Activated naive CD4-positive, alpha-beta T cell treated with anti-CD3 and anti-CD28 coated beads, Interleukin-2, amount 50 U/mL, for 16 hours (primary cell): ENCODE data around the gene PRPF19.

Source experiments
- DNase-seq: peaks from one replicate; pipeline ENCODE4 v3.0.0-alpha.2; 2020

Gene PRPF19

DNA sequence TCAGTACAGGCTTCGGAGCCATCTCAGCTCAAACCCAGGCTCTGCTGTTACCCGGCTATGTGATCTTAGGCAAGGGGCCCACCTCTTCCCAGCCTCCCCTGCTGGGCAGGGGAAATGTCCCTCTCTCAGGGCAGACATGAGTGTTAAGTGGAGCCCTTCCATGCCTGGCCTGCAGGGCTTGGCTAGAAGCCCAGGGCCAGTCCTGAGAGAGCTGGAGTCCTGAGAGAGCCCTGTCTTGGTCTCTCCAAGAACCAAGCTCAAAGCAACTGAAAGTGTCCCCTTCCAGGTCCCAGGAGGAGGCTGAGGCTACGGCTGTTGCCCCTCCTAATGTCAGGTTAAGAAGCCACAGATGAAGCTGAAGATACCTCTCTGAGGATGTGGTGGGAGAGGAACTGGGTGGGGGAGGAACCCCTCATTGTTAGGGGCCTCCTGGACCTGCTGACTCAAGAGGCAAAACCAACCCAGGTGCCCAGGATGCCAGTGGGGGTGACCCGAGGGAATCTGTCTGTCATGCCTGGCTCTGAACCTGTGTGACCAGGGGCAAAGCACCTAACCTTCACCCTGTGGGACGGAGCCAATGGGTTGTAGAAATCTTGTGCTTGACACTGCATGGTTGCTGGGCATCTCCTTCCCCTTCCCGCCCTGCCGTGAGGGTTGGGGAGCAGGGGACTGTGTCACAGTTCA lies 34.9 kb downstream of the PRPF19 start:
- DNase-seq: no peak

DNA sequence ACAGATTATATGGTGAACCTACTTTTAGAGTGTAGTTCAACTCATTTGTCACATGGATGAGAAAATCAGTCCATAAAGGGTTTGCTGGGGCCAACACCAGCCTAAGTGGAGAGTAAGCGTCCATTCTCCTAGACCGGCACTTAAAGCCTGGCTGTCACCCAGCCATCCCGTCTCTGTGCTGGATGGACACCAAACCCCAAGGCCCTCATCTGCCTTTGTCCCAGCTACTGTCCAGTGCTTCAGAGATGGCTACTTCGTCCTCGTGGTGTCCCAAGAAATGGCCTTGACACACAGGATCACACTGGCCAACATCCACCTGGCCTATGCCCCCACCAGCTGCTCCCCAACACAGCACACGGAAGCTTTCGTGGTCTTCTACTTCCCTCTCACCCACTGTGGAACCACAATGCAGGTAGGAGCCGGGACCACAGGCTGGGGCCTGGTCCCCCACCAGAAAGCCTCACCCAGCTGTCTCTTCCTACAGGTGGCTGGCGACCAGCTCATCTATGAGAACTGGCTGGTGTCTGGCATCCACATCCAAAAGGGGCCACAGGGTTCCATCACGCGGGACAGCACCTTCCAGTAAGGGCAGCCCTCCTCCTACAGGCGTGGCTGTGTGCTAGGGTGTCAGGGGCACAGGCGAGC lies 35.5 kb downstream of the PRPF19 start:
- DNase-seq: no peak

DNA sequence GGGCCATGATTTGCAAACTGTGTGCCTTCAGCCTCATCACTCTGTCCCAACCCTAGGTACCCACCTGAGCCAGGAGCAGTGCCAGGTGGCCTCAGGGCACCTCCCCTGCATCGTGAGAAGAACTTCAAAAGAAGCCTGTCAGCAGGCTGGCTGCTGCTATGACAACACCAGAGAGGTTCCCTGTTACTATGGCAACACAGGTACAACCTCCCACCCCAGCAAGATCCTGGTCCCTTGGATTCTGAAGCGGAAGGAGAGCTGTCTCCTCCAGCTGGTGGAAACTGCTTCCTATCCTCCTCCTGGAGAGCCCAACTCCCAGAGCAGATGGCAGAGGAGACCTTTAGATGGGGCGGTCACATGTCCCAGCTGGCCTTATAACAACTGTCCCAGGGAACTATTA lies 36.1 kb downstream of the PRPF19 start:
- no peak for DNase-seq

DNA sequence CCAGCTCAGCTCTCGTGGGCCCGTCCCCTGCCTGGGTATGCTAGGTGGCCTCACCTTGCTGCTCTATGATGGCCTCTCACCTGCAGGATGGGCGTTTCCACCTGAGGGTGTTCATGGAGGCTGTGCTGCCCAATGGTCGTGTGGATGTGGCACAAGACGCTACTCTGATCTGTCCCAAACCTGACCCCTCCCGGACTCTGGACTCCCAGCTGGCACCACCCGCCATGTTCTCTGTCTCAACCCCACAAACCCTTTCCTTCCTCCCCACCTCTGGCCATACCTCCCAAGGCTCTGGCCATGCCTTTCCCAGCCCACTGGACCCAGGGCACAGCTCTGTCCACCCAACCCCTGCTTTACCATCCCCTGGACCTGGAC lies 36.9 kb downstream of the PRPF19 start:
- no peak for DNase-seq

DNA sequence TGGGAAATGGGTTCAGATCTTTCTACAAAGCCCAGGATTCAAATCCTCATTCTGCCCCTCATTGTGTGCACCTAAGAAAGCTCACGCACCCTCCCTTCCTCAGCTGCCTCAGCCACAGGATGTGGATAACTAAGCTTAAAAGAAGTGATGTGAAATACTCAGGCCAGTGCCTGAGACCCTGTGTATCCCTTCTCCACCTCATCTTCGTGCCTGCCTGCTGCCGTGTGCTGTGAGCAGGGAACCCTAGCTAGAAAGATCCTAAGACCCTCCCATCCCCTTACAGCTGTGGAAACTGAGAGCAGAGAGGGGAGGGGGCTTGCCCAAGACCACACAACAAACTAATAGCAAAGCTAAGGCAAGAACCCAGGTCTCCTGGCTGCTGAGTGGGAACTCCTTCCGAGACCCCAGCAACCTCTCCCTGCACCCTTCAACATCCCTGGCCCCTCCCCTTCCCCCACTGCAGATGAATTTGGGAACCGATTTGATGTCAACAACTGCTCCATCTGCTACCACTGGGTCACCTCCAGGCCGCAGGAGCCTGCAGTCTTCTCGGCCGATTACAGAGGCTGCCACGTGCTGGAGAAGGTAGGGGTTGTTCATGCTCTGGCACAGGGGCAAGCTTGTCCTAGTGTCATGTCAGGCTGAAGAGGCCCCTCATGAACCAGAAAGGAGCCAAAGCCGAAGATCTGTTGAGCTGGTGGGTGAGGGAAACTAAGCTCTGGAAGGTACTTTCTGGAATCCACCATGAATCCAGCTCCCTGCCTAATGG lies 37.5 kb downstream of the PRPF19 start:
- DNase-seq: no peak

DNA sequence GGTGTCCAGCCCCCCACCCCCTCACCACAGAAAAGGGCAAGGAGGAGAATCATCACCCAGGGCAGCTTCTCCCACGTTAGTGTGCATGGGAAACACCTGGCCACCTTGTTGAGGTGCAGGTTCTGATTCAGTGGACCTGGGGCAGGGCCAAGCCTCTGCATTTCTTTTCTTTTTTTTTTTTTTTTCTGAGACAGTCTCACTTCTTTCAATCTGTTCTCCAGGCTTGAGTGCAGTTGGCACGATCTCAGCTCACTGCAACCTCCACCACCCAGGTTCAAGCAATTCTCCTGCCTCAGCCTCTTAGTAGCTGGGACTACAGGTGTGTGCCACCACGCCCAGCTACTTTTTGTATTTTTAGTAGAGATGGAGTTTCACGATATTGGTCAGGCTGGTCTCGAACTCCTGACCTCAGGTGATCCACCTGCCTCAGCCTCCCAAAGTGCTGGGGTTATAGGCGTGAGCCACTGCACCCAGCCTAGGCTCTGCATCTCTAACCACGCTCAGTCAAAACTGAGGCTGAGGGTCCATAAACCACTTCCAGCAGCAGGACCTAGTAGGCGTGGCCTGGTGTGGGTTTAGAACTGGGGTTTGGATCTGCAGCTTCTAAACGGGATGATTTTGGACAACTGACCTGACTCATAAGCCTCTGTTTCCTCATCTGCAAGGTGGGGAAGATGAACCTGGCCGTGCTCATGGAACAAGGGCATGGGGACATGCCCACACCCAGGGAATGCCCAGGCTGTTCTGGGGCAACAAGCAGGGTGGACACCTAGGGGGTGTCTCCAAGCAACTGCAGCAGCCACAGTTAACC lies 38.3 kb downstream of the PRPF19 start:
- no peak for DNase-seq

DNA sequence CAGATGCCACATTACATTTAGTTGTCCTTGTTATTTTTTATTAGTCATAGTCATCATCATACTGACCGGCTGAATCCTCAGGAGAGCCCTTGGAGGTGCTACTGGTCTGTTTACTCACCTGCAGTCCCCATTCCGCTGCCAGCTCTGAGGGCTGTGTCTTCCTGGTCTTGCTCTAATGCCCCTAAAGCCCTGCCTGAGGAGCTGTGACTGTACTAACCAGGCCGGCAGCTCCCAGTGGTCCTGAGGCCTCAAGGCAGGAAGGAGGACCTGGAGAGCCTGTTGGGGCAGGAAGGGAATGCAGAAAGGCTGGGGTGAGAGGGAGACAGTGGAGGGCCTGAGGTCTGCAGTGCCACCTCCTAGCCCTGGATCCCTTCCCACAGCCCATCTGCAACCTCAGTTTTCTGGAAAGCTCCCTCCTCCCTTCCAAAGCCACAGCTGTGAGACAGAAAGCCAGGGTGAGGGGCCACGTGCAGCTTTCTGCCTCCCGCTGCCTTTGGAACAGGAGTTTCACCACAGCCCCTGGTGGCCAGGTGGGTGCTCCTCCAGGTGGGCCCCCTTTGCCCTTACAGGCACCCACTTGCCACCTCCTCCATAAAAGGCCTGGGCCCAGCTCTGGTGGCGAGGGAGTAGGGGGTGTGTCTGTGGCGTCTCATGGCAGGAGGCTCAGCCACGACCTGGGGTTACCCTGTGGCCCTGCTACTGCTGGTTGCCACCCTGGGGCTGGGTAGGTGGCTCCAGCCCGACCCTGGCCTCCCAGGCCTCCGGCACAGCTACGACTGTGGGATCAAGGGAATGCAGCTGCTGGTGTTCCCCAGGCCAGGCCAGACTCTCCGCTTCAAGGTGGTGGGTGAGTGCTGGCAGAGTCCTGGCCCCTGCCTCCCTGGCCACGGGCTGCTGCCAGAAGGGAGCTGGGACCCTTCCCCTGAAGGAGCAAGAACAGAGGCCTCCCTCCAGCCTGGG lies 39.2 kb downstream of the PRPF19 start, which contains the start of gene ZP1:
TSS of gene ZP1 (plus strand) at position 632 of the 960 bp plus-strand sequence. CDS start at position 652, 20 bp downstream.
- DNase-seq: no peak

DNA sequence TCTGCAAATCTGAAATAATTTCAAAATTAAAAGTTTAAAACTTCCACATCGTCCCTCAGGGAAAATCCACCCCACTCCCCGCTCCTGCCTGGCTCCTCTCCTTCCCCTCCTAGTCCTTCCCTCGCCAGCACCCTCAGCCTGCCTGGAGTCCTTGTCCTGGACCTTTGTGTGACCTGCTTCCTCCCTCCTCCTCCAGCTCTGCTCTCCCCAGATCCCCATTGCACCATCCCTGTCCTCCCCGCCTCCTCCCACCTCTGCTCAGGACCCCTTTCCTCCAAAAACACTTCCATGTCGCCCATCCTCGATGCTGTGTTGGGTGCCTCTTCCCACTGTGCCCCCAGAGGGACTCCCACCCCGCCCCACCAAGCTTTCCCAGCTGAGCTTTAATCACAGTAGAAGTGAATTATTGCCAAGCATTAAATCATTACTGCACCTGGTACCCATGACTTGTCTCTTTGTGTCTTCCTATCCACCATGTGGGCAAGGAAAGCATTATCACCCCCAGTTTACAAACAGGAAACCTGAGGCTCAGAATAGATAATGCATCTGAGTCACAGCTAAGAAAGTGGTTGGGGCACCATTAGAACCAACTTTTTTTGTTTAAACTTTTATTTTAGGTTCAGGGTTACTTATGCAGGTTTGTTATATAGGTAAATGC lies 41.4 kb downstream of the PRPF19 start:
- DNase-seq: no peak

DNA sequence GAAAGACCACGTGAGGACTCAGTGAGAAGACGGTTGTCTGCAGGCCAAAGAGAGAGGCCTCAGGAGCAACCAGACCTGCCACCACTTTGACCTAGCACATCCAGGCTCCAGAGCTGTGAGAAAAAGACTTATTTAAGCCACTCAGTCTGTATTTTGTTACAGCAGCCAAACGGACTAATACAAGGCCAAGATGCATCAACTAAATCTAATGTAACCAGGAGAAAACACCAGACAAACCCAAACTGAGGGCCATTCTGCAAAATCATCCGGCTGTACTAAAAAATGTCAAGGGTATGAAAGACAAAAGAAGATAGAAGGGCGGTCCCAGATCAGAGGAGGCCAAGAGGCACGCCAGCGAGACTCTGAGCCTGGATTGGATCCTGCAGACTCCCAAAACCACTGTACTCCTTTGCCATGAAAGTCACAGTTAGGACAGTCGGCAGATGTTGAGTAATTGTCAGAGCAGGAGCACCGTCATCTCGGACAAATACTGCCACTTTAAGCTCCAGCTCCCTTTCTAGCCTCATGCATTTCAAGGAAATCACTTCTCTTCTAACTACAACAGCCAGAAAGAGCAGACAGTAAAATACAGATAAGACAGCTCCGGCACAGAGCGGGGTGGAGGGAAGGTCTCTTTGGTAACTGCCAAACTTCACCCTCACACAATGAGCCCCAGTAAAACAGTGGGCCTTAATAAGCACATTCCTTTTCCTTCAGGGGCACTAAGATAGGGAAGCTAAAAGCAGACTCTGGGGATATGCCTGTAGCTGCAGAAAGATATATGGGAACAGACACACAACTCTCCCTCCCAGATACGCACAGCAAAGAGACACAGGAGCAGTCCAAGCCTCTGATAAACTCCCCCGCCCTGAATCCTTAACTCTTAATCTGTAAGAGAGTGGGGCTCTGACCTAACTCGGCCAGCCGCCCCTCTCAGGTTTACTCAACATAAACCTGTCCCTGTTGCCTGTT lies 42.5 kb downstream of the PRPF19 start:
- DNase-seq: no peak

DNA sequence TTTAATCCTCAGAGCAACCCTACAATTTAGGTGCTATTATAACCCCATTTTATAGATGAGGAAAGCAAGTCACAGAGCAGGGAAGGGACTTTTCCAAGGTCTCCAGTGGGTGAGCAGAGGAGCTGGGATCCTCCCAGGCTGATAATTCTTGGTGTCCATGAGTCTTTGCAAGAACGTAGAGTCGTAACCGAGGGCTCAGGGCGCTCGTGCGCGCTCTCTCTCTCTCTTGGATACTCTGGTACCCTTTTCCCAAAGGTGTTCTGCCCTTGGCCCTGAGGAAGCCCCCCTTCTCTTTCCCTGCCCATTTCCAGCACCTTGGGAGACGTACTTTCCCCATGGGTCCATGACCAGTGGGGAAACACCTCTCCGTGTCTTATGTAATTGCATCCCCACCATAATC lies 44.2 kb downstream of the PRPF19 start:
- DNase-seq: no peak

DNA sequence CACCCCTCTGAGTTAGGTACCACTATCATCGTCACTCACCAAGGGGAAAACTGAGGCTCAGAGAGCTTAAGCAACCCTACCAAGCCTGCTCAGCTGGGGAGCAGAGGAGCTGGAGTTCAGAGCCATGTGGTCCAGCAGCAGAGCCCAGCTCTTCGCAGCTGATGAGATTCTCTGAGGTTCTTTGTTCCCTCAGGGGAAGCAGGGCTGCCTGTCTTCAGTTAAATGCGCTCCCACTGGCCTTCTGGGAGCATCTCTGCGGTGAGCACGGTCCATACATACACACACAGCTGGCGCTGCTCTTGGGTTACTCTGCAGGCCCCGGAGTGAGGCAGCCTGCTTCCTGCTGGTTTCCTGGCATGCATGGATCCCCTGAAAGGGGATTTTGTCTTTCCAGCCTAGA lies 45.4 kb downstream of the PRPF19 start:
- DNase-seq: no peak

DNA sequence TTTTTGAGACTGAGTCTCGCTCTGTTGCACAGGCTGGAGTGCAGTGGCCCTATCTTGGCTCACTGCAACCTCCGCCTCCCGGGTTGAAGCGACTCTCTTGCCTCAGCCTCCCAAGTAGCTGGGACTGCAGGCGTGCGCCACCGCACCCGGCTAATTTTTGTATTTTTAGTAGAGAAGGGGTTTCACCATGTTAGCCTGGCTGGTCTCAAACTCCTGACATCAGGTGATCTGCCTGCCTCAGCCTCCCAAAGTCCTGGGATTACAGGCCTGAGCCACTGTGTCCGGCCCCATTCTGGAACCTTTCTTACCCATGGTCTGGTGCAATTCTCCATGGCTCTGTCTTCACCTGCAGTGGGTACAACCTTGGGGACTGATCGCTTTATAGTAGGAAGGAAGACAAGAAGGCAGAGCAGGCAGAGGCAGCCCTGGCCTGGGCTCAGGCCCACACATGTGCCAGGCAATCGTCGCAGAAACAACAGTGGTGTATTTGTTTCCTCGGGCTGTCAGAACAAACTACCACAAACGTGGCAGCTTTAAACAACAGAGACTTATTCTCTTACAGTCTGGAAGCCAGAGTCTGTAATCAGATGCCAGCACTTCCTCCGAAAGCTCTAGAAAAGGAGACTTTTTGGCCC lies 46.7 kb downstream of the PRPF19 start:
- DNase-seq: no peak

DNA sequence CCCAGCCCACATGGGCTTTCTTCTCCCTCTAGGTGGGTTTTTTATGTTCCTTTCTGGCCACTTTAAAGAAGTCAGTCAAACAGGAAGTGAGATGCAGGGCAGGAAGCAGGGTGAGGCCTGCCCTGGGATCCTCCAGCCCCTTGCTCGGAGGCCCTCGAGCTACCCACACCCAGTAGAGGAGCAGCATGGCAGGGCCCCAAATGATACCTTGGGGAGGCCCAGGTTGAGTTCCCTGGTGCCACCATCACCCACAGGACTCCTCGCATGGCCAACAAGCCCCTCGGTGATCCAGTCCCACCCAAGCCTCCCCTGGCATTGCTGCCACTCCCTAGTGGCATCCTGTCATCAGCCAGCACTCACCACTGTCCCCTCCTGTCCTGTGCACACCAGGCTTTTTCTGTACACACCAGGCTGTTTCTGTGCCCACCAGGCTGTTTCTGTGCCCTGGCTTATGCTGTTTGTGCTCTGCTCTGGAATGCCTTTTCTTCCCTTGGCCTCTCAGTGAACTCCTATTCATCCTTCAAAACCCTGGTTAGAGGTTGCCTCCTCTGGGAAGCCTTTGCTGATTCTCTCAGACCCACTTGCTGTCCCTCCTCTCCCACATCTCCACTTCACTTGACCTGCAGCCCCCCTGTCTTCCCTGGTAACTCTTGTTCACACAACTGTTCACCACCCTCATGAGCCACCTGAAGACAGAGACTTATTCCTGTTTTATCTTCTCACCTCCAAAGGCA lies 47.5 kb downstream of the PRPF19 start:
- DNase-seq: no peak

DNA sequence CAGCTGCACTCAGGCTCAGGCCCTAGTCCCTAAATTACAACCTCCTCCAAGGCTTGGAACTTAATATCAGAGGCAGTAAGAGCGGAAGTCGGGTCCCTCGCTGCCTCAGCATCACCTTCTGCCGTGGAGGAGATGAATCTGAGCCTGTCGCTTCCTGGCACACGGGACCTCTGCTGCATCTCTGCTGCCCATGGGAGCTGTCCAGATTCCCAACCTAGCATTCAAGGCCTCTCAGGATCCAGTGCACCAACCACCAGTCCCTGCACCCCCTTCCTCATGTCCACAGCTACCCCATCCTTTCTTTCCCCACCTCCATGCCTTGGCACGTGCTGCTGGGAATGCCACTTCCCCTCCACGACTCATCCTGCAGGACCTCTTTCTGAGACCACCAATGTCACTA lies 48.1 kb downstream of the PRPF19 start:
- no peak for DNase-seq

DNA sequence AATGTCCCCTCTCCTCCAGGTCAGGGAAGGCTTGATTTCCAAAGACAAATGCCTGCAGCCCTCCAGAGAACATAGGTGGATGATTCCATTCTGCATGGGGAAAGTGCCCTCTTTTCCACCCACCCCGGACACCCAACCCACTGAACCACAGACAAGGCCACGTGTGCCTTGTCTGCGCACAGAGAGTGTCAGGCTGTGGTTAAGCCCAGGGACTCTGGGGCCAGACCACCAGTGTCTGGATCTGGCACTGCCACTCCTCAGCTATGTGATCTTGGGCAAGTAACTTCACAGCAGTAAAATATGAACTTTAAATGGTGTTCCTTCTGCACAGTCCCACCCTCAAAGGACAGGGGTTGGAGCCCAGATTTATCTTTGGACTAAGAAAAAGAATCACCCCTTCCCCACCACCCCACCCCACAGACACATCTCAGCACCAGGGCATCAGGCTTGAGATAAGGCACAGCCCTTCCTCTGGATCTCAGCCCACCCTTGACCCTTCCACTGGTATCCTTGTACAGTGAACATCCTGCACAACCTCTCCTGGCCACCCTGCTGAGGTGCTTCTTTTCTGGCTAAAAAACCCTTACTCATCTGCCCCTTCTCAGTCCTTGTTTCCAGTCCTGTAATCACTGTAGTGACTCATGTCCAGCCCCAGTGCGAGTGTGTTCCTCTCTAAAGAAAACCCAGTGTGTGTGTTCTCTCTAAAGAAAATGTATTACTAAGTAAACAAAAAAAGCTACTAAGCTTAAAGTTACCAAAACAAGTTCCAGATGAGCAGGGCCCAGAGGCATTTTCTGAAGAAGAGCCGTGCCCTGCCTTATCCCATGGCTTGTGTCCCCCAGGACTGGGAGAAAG lies 48.8 kb downstream of the PRPF19 start:
- DNase-seq: no peak

DNA sequence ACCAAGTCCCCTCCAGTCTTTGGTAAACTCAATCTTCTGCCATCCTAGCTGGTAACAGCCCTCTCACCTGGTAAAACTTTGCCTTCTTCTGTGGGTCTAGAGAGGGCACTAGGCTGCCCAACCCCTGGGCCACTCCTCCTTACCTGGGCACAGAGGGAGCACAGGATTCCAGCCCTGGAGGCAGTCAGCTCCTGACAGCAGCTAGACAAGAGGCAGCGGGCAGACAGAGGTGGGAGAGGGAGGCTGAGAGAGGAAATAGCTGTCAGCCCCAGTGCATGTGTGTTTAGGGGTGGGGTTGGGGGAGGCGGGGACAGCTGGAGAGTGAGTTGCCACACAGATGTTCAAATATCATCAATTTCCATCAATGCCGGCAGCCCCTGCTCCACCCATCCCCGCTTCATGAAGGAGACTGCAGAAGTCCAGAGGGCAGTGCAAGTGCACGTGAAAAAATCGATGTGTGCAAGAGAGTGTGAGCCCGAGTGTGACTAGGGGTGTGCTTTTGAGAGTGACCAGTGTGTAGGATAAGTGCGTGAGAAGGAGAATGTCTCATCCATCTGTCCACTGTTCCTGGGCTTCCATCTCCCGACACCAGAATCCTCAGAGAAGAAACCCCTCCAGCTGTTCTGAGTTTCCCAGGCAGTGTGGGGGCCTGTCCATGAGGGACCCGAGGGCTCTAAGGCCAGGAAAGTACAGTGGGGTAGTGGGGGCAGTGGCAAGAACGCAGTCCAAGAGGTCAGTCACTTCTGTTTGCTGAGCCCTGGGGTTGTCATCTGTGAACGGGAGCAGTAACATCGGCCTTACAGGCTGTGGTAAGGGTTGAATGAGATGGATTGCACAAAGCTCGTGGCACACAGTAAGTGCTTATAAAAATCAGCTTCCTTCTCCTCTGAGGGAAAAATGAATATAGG lies 50.4 kb downstream of the PRPF19 start, which contains the start of gene PTGDR2:
TSS of gene PTGDR2 (minus strand) at position 225 of the 908 bp plus-strand sequence. CDS start 2,228 bp downstream, outside the sequence.
- no peak for DNase-seq
